ENCODE measurements around the gene DNAJC16.

DNA sequence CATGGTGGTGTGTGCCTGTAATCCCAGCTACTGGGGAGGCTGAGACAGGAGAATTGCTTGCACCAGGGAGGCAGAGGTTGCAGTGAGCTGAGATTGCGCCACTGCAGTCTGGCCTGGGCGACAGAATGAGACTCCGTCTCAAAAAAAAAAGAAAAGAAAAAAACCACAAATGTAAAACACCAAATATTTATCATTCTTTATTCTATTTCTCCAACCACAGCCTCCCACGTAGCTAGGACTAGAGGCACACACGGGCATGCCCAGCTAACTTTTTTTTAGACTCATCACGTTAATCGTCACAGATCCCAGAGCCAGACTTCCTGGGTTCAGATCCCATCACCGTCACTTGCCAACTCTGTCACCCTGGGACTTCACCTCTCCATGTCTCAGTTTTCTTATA is 13.5 kb downstream of the DNAJC16 start:
- TF ChIP-seq ZFX (IDR thresholded peaks at IDR 0.05) = no peak
- TF ChIP-seq, protein P1, sequence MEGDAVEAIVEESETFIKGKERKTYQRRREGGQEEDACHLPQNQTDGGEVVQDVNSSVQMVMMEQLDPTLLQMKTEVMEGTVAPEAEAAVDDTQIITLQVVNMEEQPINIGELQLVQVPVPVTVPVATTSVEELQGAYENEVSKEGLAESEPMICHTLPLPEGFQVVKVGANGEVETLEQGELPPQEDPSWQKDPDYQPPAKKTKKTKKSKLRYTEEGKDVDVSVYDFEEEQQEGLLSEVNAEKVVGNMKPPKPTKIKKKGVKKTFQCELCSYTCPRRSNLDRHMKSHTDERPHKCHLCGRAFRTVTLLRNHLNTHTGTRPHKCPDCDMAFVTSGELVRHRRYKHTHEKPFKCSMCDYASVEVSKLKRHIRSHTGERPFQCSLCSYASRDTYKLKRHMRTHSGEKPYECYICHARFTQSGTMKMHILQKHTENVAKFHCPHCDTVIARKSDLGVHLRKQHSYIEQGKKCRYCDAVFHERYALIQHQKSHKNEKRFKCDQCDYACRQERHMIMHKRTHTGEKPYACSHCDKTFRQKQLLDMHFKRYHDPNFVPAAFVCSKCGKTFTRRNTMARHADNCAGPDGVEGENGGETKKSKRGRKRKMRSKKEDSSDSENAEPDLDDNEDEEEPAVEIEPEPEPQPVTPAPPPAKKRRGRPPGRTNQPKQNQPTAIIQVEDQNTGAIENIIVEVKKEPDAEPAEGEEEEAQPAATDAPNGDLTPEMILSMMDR (conservative IDR thresholded peaks at IDR 0.05) = no peak

All from C4-2B (cell line).